GM18909 (cell line): ENCODE measurements around the gene COPS8.

Source experiments
- ATAC-seq: cut with Tn5 transposase; IDR thresholded peaks from one replicate; pipeline ENCODE4 v1.9.1; 2021; ENCODE audit warnings: mild to moderate bottlenecking; ENCODE audit not compliant: unreplicated experiment, poor library complexity

Gene COPS8

DNA sequence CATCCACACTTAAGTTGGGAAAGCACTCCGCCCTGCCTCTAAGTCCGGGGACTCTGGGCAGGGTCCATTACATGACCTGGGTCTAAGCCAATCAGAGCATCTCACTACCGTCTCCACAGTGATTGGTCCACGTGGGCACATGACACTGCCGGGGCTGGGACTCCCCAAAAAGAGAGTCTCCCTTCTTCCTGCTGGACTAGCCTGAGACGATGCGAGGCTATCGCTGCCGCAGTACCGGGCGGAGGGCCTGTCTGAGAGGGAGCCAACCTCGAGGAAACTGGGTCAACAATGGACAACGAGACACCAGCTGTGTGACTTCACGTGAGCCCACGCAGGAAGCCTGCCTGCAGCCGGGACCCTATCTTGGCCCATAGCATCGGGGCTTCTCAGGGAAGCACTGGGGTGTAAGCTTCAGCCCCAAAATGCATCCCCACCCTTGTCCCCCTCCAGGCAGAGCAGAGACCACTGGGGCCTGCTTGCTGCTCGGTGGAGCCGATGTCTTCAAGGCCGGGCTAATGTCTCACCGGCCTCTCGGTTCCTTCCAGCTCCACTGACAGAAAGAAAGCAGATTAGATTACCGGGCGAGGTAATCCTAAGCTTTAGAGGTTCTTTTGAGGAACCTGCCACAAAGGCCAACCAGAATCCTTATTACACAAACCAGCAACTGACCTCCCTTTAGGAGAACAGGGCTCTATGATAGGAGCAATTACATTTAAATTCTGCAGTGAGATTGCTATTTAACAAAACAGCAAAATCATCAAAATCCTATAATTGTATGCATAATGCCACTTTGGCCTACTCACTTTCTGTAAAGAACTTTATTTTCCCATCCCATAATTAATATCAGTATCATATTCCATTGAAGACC lies 21.3 kb upstream of the COPS8 start:
- ATAC-seq, result no peak

DNA sequence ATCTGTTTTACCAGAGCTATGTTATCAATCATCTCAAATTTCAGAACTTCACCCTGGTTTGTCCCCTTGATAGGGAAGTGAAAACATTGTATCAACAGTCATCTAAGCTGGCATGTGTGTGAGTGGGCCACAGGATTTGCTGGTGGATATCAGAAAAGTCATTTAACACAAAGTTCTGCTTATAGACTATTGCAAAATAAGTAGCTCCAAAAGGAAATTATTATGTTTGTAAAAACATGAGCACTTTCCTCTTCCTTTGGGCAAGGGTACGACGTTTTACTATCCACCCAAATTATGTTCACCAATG lies 20.7 kb upstream of the COPS8 start:
- ATAC-seq, result no peak

DNA sequence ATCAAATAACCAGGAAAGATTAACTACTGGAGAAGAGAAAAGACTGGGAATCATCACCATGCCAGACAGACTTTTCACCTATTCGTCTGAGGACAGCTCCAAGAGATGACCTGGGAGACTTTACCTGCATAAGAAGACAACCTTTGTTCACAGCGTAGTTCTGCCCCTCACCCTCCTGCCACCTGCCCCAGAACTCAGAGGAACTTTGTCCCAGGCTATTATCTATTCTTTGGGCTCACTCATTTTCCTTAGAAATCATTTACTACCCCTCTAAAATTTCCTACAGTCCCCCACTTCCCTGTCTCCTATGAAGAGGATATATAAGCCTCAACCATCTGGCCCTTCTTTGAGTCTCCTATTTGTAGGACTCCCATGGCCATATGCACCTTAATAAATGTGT lies 19.3 kb upstream of the COPS8 start:
- no peak for ATAC-seq

DNA sequence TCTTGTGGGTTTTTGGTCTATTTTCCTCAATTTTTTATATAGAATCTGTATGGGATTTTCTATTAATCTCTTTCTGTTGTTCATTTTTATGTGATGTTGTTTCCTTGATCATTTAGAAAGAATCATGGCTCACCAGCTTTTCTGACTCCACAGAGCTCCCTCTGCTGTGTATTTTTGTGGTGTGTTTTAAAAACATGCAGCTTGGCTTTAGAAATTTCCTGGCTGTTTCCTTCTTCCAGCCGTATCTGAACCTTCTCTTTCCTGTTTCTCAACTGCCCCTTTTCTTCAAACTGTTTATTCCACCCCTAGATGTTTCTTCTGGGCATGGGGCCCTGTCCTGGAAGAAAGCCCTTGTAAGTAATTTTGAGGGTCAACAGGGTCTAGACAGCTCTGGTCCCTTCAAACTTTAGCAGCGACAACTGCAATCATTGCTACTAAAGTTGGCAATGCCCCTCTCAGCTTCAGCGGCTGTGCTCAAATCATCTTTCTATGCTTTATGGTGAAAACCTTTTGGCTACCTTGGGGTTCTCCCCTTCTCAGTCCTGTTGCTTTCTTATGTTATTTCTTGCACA lies 17.6 kb upstream of the COPS8 start:
- ATAC-seq, result no peak

DNA sequence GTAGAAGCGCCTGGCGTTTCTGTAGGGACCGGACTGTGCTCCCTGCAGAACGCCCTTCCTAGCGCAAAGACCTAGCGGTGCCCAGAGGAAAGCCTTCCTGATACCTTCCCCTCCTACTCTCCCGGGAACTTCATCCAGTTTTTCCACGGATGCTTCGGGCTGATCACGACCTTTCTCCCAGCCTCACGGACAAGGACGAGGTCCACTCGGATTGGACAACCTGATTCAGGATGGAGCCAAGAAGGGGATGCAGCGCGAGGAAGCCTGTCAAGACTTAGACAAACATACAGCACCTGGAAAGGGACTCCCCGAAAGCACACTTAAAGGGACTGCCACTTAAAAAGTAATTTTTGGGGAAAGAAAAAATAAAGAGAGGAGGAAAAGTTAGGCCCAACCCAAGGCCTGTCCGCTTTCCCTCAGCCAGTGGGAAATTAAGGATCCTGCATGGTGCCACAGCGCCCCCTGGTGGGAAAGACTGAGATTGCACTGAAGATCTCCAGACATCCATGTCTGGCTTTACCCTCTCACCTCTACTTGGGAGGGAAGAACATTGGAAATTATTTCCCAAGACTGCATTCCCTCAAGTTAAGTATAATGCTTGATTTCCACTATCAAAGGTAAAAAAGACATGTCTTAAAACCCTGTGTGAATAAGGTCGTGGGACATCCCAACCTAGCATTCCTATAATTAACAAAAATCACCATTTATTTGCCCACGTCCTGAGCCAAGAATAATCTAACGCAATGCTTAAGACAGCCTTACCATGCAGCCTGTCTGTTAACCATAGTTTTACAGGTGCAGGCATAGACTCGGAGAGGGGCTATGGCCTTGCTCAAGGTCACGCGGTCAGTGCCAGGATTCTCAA lies 13.4 kb upstream of the COPS8 start:
- ATAC-seq, result no peak

DNA sequence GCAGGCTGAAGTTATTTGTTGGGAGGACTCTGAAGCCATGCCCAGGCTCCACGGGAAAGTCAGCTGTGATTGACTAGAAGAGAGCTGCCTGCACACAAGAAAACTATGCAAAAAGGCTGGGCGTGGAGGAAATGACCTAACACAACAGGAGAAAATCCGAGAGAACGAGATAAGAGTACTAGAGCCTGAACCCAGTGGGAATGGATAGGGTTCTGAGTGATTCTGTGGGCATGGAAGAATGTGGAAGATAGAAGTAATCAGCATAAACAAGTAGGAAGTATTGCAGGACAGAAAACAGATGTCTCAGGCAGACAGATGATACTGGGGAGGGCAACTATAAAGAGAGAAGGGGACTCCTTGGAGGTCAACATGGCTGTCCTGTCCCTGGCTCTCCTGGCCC lies 12.1 kb upstream of the COPS8 start:
- ATAC-seq, result no peak

DNA sequence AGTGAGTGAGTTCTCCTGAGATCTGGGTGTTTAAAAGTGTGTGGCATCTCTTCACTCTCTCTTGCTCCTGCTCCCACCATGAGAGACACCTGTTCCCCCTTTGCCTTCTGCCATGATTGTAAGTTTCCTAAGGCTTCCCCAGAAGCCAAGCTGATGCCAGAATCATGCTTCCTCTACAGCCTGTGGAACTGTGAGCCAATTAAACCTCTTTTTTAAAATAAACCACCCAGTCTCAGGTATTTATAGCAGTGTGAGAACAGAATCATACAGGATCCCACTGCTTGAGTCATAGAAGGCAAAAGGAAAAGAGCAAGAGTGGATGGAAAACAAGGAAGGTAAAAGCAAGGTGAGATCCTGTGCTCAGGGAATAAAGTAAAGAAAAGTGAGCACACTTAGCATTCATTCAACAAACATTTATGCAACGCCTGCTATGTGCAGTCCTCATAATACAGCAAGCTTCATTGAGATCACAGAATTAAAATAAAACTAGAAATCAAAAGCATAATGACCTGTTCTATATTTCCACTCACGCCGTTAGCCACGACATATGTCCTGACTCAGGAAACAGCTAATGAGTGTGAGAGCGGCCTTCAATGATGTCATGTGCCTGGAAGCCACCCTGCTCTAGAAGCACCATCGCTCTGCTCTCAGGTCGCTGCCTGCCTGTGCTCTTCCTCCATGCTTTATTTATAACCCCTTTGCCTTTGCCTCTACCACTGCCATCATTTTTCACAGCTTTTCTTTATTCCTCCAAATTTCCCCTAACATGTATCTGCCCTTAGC lies 11.3 kb upstream of the COPS8 start:
- no peak for ATAC-seq

DNA sequence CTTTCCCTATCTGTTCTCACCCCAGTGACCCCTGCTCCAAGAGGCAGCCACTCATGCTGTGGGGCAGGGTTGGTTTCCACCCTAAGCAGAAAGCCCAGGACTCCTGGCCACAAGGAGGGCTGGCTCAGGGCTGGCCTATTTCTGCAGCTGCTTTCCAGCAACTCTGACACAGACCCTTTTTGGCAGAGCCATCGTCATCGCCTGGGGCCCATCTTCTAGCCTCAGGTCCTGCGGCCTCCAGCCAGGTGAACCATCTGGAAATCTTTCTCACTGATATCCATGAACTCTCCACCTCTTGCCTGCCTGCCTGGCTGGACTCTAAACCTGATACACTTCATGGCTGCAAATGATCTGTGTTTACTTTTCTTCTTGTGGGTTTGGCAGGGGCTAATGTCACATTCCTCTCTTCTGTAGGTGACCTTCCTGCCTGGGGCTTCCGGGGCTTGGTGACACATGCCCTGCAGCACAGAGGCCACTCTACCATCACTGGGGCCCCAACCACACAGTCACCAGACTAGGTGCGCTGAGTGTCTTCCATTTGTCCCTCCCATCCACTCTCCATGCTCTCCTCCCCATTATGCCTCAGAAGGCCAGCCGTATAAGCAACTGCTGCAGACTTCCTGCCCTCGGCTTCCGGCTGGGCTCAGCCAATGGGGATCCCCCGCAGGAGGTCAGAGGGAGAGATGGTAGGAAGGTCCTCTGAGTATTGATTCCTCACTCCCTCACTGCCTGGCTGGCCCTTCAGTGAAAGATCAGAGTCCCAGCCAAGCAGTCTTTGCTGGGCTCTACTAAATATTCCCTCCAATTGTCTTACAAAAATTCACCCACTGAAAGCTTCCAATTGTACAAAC lies 9.7 kb upstream of the COPS8 start:
- no peak for ATAC-seq

DNA sequence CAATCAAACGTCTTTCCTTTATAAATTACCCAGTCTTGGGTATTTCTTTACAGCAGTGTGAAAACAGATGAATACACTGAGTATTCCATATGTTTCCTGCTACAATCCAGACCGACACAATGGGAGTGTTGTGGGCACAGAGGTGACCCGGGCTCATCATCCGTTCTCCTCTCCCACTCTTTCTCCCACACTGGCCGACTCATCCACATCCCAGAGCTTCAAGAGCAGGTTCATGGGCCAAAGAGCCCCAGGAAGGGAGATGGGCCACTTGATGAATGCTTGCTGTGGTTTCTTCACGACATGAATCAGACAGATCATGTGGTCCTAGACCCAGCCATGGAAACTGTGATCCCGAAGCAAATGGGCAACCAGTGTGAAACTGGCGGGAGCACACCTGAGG lies 4.1 kb upstream of the COPS8 start:
- no peak for ATAC-seq

DNA sequence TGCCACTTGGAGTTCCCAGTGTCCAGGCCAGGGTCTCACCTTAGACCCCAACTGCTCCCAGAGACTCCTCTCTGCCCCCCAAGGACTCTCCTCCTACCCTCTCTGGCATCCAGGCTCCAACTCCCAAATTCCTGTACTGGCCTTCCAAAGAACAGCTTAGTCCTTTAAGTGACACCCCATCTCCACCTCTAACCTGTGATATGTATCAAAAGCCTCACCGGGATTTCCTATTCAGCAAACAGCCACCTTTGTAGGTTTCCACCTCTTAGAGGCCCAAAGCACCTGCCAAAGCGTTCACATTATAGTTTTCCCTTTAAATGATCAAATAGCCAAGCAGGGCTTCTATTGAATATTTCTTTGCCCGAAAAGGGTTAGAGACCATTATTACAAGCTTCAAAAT lies 2.7 kb upstream of the COPS8 start:
- no peak for ATAC-seq

DNA sequence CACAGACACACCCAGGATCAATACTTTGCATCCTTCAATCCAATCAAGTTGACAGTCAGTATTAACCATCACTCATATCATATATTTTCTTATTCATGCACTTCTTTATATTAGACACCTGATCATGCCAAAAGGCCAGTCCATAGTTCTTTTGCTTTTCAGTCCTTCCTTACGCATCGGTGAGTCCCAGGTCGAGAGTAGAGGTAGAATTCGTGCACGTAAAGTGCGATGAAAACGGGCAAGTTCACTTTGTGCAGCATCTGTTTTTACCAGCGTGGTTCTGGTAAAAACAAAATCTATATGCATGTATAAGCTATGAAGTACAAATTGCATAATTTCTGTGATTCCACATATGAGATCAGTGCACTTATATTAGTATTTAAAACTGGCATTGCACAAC lies 1.2 kb upstream of the COPS8 start:
- ATAC-seq, result no peak

DNA sequence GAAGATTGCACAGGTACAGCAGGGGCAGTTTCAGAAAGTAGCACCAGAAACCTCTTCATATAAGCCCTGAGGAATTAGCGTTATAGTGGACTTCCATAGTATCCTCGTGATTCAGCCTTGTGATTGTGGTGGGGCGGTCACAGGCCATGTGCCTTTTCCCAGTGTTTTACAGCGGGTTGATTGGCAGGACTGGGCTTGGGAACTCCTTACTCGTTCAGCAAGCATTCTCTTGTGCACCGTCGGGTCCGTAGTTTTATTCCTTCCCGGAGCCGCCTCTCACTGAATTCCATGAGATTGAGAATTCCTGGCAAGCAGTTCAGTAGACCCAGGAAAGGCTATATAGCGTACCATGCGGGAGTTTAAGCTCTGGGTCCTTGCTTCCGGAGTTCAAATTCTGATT lies 5.2 kb downstream of the COPS8 start:
- ATAC-seq, result no peak

DNA sequence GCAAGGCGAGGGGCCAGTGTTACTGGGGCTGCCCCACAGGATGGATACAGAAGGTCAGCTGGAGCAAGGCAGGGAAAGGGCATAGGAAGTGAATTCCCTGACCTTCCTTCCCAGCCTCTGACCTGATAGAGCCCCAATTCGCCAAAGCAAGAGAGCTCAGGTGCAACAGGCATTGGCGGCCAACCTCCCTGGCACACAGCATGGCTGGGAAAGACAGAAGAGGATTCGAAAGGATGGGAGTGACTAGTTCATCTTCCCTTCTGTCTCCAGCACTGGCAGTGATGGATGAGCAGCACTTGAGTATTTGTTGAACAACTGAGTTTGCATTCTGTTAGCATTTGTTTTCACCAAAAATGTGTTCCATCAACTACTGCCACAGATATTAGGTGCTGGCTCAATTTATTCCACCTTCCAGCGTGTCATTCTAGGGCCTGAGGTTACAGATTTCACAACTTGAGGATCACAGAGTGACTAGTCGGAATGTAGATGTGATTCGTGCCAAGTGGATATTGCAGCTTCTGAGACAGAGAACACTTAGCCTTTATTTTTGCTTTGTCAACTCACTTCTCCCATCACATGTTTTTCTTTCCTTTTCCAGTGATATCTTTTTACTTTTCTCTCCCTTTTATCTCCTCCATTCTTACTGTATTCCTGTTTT lies 6.2 kb downstream of the COPS8 start:
- no peak for ATAC-seq

DNA sequence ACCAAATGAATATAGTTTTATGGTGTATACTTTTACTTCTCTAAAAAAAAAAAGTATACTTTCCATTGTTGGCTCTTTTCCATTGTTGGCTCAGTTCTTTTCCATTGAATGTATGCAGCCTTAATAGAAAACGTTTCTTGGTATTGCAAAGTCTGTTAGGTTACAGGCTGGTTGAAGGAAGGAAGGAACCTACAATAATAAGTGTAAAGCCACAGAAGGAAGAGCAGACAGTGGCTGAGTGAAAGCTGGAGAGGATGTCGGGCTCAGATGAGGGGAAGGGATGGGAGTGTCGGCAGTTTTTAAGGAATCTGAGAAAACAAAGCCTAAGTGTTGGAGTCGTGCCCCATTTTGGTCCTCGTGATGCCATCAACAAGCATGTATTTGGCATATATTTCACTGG lies 6.8 kb downstream of the COPS8 start:
- ATAC-seq, result no peak

DNA sequence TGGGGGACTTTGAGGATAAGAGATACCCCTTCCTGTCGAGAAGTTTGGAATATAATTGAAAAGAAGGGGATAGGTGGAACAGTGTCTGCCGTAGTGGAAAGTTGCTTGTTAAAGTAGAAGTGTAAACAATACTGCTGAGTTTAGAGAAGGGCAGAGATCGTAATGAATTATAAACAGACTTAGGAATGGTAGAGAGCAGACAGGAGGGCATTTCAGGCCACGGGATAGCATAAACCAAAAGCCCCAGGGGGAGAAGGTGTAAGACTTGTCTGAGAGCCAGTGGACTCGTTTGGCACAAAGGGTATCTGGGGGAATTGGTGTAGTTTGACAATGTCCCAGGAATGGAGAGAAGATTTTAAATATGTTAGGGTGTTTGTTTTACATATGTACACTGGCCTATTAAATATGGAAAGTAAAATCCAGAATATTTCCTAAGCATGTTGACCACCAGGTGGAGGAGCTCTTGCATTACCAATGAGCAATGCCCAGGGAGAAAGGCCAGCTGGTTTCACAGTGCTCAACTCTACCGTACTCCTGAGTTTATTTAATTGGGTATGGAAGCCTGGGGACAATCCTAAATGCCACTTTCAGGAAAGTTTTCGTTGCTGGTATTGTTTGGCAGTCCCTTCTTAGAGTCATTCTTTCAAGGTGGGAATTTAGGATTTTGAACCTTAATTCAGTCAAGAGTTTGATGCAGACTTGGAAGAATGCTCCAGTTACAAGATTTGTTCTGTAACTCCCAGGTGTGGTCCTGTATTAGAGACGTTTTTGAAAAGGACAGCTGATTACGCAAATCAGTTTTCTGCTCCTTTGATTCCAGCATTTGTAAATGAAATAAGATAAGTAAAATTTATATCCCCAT lies 7.5 kb downstream of the COPS8 start:
- ATAC-seq, result no peak

DNA sequence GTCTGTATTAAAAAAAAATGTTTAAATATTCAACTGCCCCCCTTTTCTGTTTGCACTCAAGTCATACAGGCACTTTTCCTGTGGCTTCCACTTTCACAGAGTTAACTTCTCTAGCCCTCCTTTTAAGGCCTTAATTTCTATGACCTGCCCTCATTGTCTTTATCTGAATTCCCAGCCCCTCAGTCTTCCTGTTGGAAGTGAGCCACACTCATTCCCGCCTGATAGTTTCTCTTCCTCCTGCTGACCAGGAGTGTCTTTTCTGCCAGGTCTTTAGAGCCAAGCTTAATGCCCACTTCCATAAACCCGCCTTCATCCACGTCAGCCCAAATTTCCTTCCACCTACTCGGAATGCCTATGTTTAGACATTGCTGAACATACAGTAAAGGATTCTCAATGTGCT lies 10.5 kb downstream of the COPS8 start:
- ATAC-seq, result no peak

DNA sequence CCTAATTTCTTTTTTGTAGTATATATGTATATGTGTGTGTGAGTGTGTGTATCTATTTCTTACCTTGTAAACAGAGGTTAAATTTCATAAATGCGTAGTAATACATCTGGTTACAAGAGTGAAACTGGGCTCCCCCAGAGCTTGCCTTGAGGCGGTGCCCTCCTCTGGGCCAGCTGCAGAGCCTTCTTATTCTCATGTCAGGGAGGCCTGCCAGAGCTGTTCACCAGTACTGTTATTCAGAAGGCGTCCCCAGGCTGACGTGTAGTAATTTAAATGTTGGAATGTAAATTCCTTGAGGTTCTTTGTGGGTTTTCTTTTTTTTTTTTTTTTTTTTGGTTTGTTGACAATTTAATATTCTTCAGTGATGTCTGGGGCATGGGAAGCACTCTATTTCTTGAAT lies 11.2 kb downstream of the COPS8 start:
- ATAC-seq, result no peak

DNA sequence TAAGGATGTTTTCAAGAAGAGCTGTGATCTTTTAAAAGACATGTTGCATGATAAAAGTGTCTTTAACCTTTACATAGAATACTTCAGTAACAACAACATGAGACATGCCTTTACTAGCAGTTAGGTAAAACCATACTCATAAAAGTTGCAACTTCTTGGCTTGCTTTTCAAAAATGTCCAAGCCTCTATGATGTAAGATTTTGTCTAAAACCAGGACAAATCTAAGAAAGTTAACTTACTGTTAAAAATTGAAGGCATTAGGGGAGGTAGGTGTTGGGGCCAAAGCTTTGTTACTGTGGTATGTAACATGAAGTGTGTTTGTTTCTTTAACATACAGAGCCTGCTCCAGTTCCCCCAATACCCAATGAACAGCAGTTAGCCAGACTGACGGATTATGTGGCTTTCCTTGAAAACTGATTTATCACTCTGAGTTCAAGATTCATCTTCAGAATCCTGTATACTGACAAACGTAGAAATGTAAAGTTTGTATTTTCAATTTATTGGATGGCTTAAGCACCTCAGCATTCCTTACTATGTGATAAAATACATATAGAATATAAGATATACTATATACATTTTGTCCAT lies 11.7 kb downstream of the COPS8 start:
- ATAC-seq, result no peak
